22Rv1 (cell line): ENCODE results near the gene ERICH2.
A peak's percentile ranks its signal among the peaks of the same experiment; 100 is the strongest.

Source experiments
- H3K27ac ChIP-seq: fragments of 450-650 bp; 2 replicates; pipeline ENCODE4 v1.5.1; 2017
- CTCF ChIP-seq: fragments of 450-650 bp; IDR thresholded peaks from 2 replicates; pipeline ENCODE4 v1.5.1; 2017; ENCODE audit warnings: mild to moderate bottlenecking
- ZFX ChIP-seq: fragments of 450-650 bp; IDR thresholded peaks from 2 replicates; pipeline ENCODE4 v1.6.1; 2017; ENCODE audit warnings: antibody characterized with exemption, borderline replicate concordance

Gene ERICH2

GRCh38 chr2:170813611-170814532 is 43.7 kb downstream of the ERICH2 start:
- no peak overlapping the region for H3K27ac ChIP-seq
- TF ChIP-seq ZFX, result no peak
- no peak for TF ChIP-seq CTCF

- TF ChIP-seq ZFX (no peak), CTCF (no peak)
- H3K27ac ChIP-seq, result no peak overlapping the region
Measured at GRCh38 chr2:170814533-170815230, 44.5 kb downstream of the ERICH2 start.

DNA sequence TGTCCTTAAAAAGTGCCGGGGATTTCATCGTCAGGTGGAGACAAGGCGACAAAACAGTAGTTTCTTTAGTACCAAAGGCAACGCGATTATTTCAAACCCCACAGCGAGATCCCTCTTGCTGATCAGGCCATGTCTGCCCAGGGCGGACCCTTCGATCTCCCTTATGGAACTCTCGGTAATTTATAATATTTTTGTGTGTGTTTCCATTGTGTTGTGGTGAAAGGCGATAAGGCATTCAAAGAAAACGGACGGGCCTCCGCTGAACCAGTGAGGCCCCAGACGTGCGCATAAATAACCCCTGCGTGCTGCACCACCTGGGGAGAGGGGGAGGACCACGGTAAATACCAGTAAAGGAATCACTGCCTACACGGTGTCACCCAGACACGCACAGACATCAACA is 45.1 kb downstream of the ERICH2 start:
- TF ChIP-seq ZFX (no peak), CTCF (no peak)
- no peak overlapping the region for H3K27ac ChIP-seq

- TF ChIP-seq ZFX (no peak), CTCF (peak; percentile 79)
- H3K27ac ChIP-seq, result peak overlapping the region; percentile 52
Measured at GRCh38 chr2:170815746-170816503, 45.7 kb downstream of the ERICH2 start.

DNA sequence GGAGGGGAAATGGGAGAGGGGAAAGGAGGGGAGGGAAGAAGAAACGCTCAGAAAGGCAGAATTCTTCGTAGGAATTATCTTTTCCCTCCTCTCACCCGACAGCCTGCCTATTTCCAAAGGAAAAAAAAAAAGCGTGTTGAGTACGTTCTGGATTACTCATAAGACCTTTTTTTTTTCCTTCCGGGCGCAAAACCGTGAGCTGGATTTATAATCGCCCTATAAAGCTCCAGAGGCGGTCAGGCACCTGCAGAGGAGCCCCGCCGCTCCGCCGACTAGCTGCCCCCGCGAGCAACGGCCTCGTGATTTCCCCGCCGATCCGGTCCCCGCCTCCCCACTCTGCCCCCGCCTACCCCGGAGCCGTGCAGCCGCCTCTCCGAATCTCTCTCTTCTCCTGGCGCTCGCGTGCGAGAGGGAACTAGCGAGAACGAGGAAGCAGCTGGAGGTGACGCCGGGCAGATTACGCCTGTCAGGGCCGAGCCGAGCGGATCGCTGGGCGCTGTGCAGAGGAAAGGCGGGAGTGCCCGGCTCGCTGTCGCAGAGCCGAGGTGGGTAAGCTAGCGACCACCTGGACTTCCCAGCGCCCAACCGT is 46.4 kb downstream of the ERICH2 start, which contains the start of gene GAD1:
Gene GAD1, plus strand, starts transcription at position 384 of the 589 bp plus-strand sequence. CDS start 1,705 bp downstream, outside the sequence.
- TF ChIP-seq CTCF (no peak), ZFX (no peak)
- peak within 1 kb of the TSS; percentile 52 for H3K27ac ChIP-seq

GRCh38 chr2:170817093-170818035 is 47.2 kb downstream of the ERICH2 start:
- no peak for TF ChIP-seq CTCF
- TF ChIP-seq ZFX, result no peak
- H3K27ac ChIP-seq, result peak overlapping the region; percentile 52
